ENCODE measurements around the gene KIF26B.

GRCh38 chr1:245124241-245124640 is 30.5 kb upstream of the KIF26B start:
- TF ChIP-seq ZNF565 (CRISPR knock-in tag; conservative IDR thresholded peaks at IDR 0.05; ENCODE audit: low read depth), result no peak
- no peak for TF ChIP-seq ZFP30 (CRISPR knock-in tag; IDR thresholded peaks at IDR 0.05)
- no peak for TF ChIP-seq ARNTL (CRISPR knock-in tag; IDR thresholded peaks at IDR 0.05; ENCODE audit: borderline replicate concordance, low read depth)
- TF ChIP-seq CREB5 (CRISPR knock-in tag; IDR thresholded peaks at IDR 0.05; ENCODE audit: low read depth), result no peak
- no peak for TF ChIP-seq ZFP3 (CRISPR knock-in tag; IDR thresholded peaks at IDR 0.05)
- no peak for TF ChIP-seq SNAI2 (CRISPR knock-in tag; IDR thresholded peaks at IDR 0.05)
- no peak for TF ChIP-seq RARB (CRISPR knock-in tag; IDR thresholded peaks at IDR 0.05)
- TF ChIP-seq TSHZ2 (CRISPR knock-in tag; IDR thresholded peaks at IDR 0.05), result no peak
- TF ChIP-seq PATZ1 (CRISPR knock-in tag; IDR thresholded peaks at IDR 0.05; ENCODE audit: borderline replicate concordance), result no peak
- no peak for TF ChIP-seq BACH2 (CRISPR knock-in tag; IDR thresholded peaks at IDR 0.05; ENCODE audit: borderline replicate concordance)
- TF ChIP-seq ZC3H10 (CRISPR knock-in tag; IDR thresholded peaks at IDR 0.05), result no peak
- TF ChIP-seq GLIS3 (CRISPR knock-in tag; IDR thresholded peaks at IDR 0.05), result no peak
- TF ChIP-seq ISL1 (CRISPR knock-in tag; IDR thresholded peaks at IDR 0.05), result no peak

Data from SK-N-SH treated with all-trans-retinoic acid at 6 μM for 48 hours (cell line).